ENCODE results near the gene SRRM1. TPM values are rescaled to one million over a fixed set of nuclear protein-coding genes. Genes with fewer than 3 reads are reported as not detected.

SRRM1 gene
- polyA plus RNA-seq, 3 donors = 55.9 to 106 (median 75.9) TPM

DNA sequence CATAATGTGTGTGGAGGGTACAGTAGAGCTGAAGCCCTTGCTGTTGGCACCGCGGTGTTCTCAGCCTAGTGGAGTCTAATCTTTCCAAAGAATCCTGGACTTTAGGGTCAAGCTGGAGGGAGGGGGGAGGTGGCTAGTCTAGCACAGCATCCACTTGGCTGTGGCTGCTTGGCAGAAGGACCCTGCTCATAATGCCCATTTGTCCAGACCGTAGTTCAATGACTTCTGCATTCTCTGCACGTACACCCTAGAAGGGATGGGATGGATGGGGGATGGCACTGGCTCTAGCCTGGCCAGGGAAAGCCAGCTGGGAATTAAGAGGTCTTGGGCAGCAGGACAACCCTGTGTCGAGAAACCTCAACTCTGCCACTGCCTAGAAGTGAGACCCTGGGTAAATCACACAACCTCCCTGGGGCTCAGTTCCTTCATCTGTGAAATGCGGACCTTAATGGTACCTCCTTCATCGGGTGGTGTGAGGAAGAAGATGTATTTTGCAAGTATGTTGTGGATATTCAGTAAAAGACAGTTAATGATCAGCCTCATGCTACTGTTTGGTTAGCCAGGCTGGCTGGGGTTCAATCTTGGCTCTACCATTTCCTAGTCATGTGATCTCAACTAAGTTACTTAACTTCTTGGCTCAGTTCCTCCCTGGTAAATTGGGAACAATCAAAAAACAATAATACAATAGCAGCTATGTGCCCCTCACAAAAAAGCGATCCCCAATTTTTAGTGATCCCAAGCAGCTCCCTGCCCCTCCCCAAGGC lies 75.0 kb downstream of the SRRM1 start:
- Mint-ChIP-seq H3K27me3 (ENCODE audit: low read depth in 3 of 3) (peaks cover 0 to 5% (median 4%) of the 10 kb centered on the region in 3 donors), H3K4me1 (peaks cover 38% of the 10 kb centered on the region), H3K9me3 (peaks cover 0 to 4% (median 3%) of the 10 kb centered on the region in 7 donors), H3K36me3 (no peaks in the 10 kb centered on the region), H3K27ac (peak overlapping the region in 2 of 7 donors; percentile 10 to 65), H3K4me3 (no peak overlapping the region)
- H3K9ac ChIP-seq (ENCODE audit: insufficient read depth, low read length, poor library complexity, severe bottlenecking) = no peak overlapping the region
- H3K36me3 ChIP-seq (replicated peaks in 1 of 2; ENCODE audit: control insufficient read depth in 1 of 2, insufficient read depth in 2 of 2, low read length in 2 of 2) = no peaks in the 10 kb centered on the region
- no peak for DNase-seq
- no peak overlapping the region for H3K4me3 ChIP-seq (replicated peaks in 1 of 3; ENCODE audit: low read depth in 2 of 3, low read length in 3 of 3)
- intact Hi-C loops (cut with micrococcal nuclease) = no loop called here
- H2AFZ ChIP-seq (ENCODE audit: insufficient read depth, low read depth, low read length, poor library complexity, severe bottlenecking) = no peak overlapping the region
- no peaks in the 10 kb centered on the region for H3K9me3 ChIP-seq (replicated peaks in 1 of 2; ENCODE audit: control insufficient read depth in 1 of 2, insufficient read depth in 1 of 2, low read length in 2 of 2)
- no peak overlapping the region for H3K27ac ChIP-seq (ENCODE audit: low read depth in 1 of 2, low read length in 2 of 2)
- no peak overlapping the region for H3K4me2 ChIP-seq (replicated peaks; ENCODE audit: extremely low read depth, low read length, poor library complexity, severe bottlenecking)
- peaks cover 27 to 32% of the 10 kb centered on the region in 2 donors for H3K4me1 ChIP-seq (ENCODE audit: control insufficient read depth in 1 of 2, insufficient read depth in 2 of 2, low read length in 2 of 2)
- no peaks in the 10 kb centered on the region for H3K79me2 ChIP-seq (ENCODE audit: insufficient read depth, low read length)
- H4K20me1 ChIP-seq (ENCODE audit: insufficient read depth, low read length) = no peaks in the 10 kb centered on the region
- TF ChIP-seq, protein P1, sequence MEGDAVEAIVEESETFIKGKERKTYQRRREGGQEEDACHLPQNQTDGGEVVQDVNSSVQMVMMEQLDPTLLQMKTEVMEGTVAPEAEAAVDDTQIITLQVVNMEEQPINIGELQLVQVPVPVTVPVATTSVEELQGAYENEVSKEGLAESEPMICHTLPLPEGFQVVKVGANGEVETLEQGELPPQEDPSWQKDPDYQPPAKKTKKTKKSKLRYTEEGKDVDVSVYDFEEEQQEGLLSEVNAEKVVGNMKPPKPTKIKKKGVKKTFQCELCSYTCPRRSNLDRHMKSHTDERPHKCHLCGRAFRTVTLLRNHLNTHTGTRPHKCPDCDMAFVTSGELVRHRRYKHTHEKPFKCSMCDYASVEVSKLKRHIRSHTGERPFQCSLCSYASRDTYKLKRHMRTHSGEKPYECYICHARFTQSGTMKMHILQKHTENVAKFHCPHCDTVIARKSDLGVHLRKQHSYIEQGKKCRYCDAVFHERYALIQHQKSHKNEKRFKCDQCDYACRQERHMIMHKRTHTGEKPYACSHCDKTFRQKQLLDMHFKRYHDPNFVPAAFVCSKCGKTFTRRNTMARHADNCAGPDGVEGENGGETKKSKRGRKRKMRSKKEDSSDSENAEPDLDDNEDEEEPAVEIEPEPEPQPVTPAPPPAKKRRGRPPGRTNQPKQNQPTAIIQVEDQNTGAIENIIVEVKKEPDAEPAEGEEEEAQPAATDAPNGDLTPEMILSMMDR (IDR thresholded peaks at IDR 0.05) = no peak
- 100% methylated on average over 2 of the region's 8 CpGs for WGBS (ENCODE audit: insufficient coverage)
- H3K27me3 ChIP-seq (ENCODE audit: control insufficient read depth in 2 of 2, insufficient read depth in 2 of 2, low read length in 2 of 2) = no peaks in the 10 kb centered on the region

DNA sequence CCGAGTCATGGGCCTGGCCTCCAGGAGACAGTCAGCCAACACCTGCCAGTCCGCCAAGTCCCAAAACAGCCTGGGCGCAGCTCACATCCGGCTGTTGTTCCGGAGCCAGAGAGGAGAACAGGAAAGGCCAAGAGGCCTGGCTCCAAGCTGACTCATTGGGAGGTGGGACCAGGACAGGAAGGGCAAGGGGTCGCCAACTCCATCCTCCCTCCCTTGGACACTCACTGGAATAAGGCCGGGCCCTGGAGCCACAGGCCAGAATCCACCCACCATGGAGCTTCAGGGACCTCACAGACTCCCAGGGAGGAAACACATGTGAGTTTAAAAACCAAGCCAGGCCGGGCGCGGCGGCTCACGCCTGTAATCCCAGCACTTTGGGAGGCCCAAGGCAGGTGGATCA lies 77.0 kb downstream of the SRRM1 start:
- H3K27ac ChIP-seq (ENCODE audit: low read depth in 1 of 2, low read length in 2 of 2) = peak overlapping the region in 1 of 2 donors; percentile 7
- no peak overlapping the region for H3K9ac ChIP-seq (ENCODE audit: insufficient read depth, low read length, poor library complexity, severe bottlenecking)
- H3K4me2 ChIP-seq (replicated peaks; ENCODE audit: extremely low read depth, low read length, poor library complexity, severe bottlenecking) = peak overlapping the region; percentile 39

More for the DNA sequence above, 77.0 kb downstream of the SRRM1 start:
- Mint-ChIP-seq H3K27me3 (ENCODE audit: low read depth in 3 of 3) (peaks cover 0 to 5% (median 4%) of the 10 kb centered on the region in 3 donors), H3K4me3 (peak overlapping the region in 1 of 2 donors; percentile 7), H3K4me1 (peaks cover 34% of the 10 kb centered on the region), H3K36me3 (no peaks in the 10 kb centered on the region), H3K27ac (peak overlapping the region in 2 of 7 donors; percentile 16 to 19), H3K9me3 (peaks cover 0 to 4% (median 3%) of the 10 kb centered on the region in 7 donors)
- no peaks in the 10 kb centered on the region for H3K9me3 ChIP-seq (replicated peaks in 1 of 2; ENCODE audit: control insufficient read depth in 1 of 2, insufficient read depth in 1 of 2, low read length in 2 of 2)
- H3K4me1 ChIP-seq (ENCODE audit: control insufficient read depth in 1 of 2, insufficient read depth in 2 of 2, low read length in 2 of 2) = peaks cover 21 to 37% of the 10 kb centered on the region in 2 donors
- no peak for DNase-seq
- intact Hi-C loops (cut with micrococcal nuclease) = no loop called here
- no peak overlapping the region for H3K4me3 ChIP-seq (replicated peaks in 1 of 3; ENCODE audit: low read depth in 2 of 3, low read length in 3 of 3)
- H3K36me3 ChIP-seq (replicated peaks in 1 of 2; ENCODE audit: control insufficient read depth in 1 of 2, insufficient read depth in 2 of 2, low read length in 2 of 2) = no peaks in the 10 kb centered on the region
- no peaks in the 10 kb centered on the region for H3K79me2 ChIP-seq (ENCODE audit: insufficient read depth, low read length)
- no peaks in the 10 kb centered on the region for H3K27me3 ChIP-seq (ENCODE audit: control insufficient read depth in 2 of 2, insufficient read depth in 2 of 2, low read length in 2 of 2)
- WGBS (ENCODE audit: insufficient coverage) = 57% methylated on average over 9 of the region's 12 CpGs
- H4K20me1 ChIP-seq (ENCODE audit: insufficient read depth, low read length) = no peaks in the 10 kb centered on the region
- peak overlapping the region; percentile 46 for H2AFZ ChIP-seq (ENCODE audit: insufficient read depth, low read depth, low read length, poor library complexity, severe bottlenecking)
- TF ChIP-seq, protein P1 (IDR thresholded peaks at IDR 0.05) = no peak
